ENCODE measurements around the gene C22orf31. TPM values are rescaled to one million over a fixed set of nuclear protein-coding genes. Genes with fewer than 3 reads are reported as not detected.

The C22orf31 gene
- total RNA-seq, 1 donor, result not detected

DNA sequence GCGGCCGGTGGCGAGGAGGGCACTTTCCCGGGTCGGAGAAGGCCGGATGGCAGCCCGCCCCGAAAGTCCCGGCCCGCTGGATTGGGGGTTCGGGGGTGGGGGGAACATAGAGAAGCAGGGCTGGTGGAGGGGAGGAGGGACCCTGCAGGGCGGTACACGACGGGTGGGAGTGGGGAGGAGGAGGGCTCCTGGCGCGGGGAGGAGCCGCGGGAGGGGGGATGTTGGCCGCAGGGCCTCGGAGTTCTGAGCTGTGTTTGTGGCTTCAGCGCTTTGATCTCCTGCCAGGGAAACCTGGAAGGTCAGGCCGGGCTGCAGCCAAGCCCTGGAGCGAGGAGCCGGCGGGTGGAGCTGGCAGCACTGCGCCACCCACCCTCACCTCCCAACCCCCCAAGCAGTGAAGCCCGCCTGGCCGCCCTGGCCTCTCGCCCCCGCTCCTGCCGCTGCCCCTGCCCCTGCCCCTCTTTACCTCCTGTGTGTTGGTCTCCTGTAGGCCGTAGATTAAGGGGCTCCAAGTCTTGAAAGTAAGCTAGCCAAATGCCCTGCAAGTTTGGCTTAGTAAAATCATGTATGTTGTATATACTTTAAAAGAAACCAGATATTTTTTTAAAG, 30.9 kb downstream of the C22orf31 start:
- Histone ChIP-seq H3K4me1 (ENCODE audit: insufficient read depth, low read length) (peaks cover 8% of the 10 kb centered on the region), H3K4me3 (ENCODE audit: low read length) (no peak overlapping the region), H3K27me3 (ENCODE audit: insufficient read depth, low read length) (peaks cover 38% of the 10 kb centered on the region), H3K9me3 (ENCODE audit: low read depth, low read length) (no peaks in the 10 kb centered on the region)

- Histone ChIP-seq H3K9me3 (ENCODE audit: low read depth, low read length) (no peaks in the 10 kb centered on the region), H3K4me1 (ENCODE audit: insufficient read depth, low read length) (peaks cover 8% of the 10 kb centered on the region), H3K4me3 (ENCODE audit: low read length) (no peak overlapping the region), H3K27me3 (ENCODE audit: insufficient read depth, low read length) (peaks cover 38% of the 10 kb centered on the region)
These were observed 31.5 kb downstream of the C22orf31 start for GRCh38 chr22:29030016-29030617.

GRCh38 chr22:29029202-29030000, 32.2 kb downstream of the C22orf31 start:
- Histone ChIP-seq H3K9me3 (ENCODE audit: low read depth, low read length) (no peaks in the 10 kb centered on the region), H3K4me1 (ENCODE audit: insufficient read depth, low read length) (peaks cover 8% of the 10 kb centered on the region), H3K27me3 (ENCODE audit: insufficient read depth, low read length) (peaks cover 38% of the 10 kb centered on the region), H3K4me3 (ENCODE audit: low read length) (no peak overlapping the region)

DNA sequence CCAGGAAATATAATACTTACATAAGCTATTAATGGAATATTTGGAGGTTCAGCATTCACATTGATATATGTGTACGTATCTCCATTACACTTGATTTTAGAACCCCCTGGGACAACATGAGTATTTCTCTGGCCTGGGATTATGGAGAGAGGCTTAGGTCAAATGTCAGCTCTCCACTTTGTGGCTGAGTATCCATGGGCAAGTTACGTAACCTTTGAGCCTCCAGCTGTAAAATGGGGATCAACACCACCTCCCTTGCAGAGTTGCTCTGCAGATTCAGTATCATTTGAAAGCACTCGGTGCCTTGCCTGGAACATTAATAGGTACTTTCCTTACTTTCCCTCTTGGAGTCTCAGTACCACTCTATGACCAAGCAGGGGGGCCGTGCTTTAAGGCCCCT, 33.2 kb downstream of the C22orf31 start:
- Histone ChIP-seq H3K9me3 (ENCODE audit: low read depth, low read length) (no peaks in the 10 kb centered on the region), H3K4me3 (ENCODE audit: low read length) (no peak overlapping the region), H3K4me1 (ENCODE audit: insufficient read depth, low read length) (peaks cover 8% of the 10 kb centered on the region), H3K27me3 (ENCODE audit: insufficient read depth, low read length) (peaks cover 39% of the 10 kb centered on the region)

DNA sequence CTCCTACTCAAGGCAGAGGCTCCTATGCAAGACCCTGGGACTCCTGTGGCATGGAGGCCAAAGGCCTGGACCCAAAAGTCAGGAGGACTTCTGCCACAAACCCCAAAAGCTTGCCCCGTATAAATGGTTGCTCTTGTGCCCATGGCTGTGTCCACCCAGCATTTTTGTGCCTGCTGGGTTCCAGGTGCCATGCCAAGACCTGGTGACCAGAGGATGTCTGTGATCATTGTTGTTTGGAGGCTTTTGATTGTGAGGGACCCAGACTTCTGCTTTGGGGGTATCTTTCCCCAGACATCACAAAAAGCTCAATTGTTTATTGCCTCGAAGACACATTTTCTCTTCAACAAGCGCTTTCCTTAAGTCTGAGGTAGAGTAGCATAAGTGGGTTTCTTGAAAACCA, 35.1 kb downstream of the C22orf31 start:
- Histone ChIP-seq H3K4me1 (ENCODE audit: insufficient read depth, low read length) (peaks cover 8% of the 10 kb centered on the region), H3K4me3 (ENCODE audit: low read length) (no peak overlapping the region), H3K27me3 (ENCODE audit: insufficient read depth, low read length) (peaks cover 37% of the 10 kb centered on the region), H3K9me3 (ENCODE audit: low read depth, low read length) (no peaks in the 10 kb centered on the region)

DNA sequence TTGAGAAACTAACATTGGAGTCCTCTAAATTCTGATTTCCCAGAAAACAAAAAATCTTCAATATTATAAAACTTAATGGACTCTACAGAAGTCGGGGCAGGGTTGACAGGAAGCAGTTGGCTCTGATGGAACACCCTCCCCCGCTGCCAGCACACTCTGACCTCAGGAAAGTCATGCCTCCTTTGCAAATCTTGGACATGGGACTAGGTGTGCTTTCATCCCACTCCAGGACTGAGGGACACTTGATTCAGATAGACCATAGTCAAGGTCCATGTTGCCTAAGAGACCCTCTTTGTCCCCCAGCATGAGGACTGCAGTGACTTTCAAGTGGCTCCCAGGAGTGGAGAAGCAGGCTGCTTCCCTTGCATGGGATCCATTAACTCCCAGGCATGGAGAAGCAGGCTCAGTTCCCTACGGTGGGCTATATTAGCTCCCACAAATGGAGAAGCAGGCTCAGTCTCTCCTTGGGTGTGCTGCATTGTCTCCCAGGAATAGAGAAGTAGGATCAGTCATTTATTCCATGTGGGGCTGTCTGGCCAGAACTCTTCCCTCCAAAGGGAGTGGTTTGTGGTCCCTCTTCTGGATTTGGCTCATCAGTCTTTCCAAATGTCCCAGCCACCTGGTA, 38.3 kb downstream of the C22orf31 start:
- H3K4me3 ChIP-seq (ENCODE audit: low read length), result no peak overlapping the region
- H3K9me3 ChIP-seq (ENCODE audit: low read depth, low read length), result no peaks in the 10 kb centered on the region
- H3K27me3 ChIP-seq (ENCODE audit: insufficient read depth, low read length), result peaks cover 11% of the 10 kb centered on the region
- no peaks in the 10 kb centered on the region for H3K4me1 ChIP-seq (ENCODE audit: insufficient read depth, low read length)

- Histone ChIP-seq H3K9me3 (ENCODE audit: low read depth, low read length) (no peaks in the 10 kb centered on the region), H3K27me3 (ENCODE audit: insufficient read depth, low read length) (peaks cover 8% of the 10 kb centered on the region), H3K4me1 (ENCODE audit: insufficient read depth, low read length) (no peaks in the 10 kb centered on the region), H3K4me3 (ENCODE audit: low read length) (no peak overlapping the region)
These were observed 39.4 kb downstream of the C22orf31 start for GRCh38 chr22:29022101-29022817.

- Histone ChIP-seq H3K9me3 (ENCODE audit: low read depth, low read length) (no peaks in the 10 kb centered on the region), H3K27me3 (ENCODE audit: insufficient read depth, low read length) (peaks cover 8% of the 10 kb centered on the region), H3K4me1 (ENCODE audit: insufficient read depth, low read length) (peaks cover 3% of the 10 kb centered on the region), H3K4me3 (ENCODE audit: low read length) (no peak overlapping the region)
These were observed 43.1 kb downstream of the C22orf31 start for GRCh38 chr22:29018293-29019189.

- Histone ChIP-seq H3K4me3 (ENCODE audit: low read length) (no peak overlapping the region), H3K9me3 (ENCODE audit: low read depth, low read length) (no peaks in the 10 kb centered on the region)
These were observed 45.3 kb downstream of the C22orf31 start for GRCh38 chr22:29016067-29016938.

DNA sequence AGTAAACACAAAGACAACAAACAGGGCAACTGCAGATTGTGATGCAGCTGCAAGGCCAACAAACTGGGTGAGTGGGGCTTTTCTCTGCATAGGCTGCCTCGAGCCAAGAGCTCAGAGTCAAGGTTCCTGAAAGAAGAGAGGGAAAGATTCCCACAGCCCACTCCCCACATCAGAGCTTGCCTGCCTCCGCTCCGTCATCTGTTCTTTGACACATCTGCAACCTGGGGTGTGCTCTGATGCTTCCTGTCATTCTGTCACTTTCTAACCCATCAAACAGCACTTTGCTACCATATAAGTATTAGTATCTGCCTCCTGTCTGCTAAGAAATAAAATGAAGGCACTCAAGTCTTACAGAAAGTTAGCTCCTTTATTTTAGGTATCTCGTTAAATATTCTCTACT, 46.9 kb downstream of the C22orf31 start:
- Histone ChIP-seq H3K27me3 (ENCODE audit: insufficient read depth, low read length) (peaks cover 4% of the 10 kb centered on the region), H3K4me1 (ENCODE audit: insufficient read depth, low read length) (peaks cover 3% of the 10 kb centered on the region), H3K4me3 (ENCODE audit: low read length) (no peak overlapping the region), H3K9me3 (ENCODE audit: low read depth, low read length) (no peaks in the 10 kb centered on the region)

More at GRCh38 chr22:29016067-29016938, 45.3 kb downstream of the C22orf31 start:
- Histone ChIP-seq H3K4me1 (ENCODE audit: insufficient read depth, low read length) (peaks cover 3% of the 10 kb centered on the region), H3K27me3 (ENCODE audit: insufficient read depth, low read length) (peaks cover 4% of the 10 kb centered on the region)

DNA sequence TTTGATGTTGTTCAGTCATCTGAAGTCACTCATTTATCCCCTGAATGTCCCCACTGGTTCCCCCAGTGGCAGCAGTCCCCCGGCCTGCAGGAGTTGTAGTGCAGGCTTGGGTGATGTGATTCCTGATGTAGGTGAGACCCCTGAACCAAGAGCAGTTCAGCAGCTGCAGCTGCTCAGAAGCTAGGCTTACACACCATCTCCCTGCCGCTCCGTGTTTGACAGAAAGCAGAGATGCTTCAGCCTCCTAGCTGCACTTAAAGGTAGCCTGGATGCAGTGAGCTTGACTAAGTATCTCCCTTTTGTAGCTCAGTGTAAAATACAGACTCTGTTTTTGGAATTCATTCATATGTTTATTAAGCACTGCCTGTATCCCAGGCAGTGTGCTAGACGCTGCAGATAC, 47.3 kb downstream of the C22orf31 start:
- Histone ChIP-seq H3K9me3 (ENCODE audit: low read depth, low read length) (no peaks in the 10 kb centered on the region), H3K27me3 (ENCODE audit: insufficient read depth, low read length) (peaks cover 4% of the 10 kb centered on the region), H3K4me1 (ENCODE audit: insufficient read depth, low read length) (peaks cover 3% of the 10 kb centered on the region), H3K4me3 (ENCODE audit: low read length) (no peak overlapping the region)

DNA sequence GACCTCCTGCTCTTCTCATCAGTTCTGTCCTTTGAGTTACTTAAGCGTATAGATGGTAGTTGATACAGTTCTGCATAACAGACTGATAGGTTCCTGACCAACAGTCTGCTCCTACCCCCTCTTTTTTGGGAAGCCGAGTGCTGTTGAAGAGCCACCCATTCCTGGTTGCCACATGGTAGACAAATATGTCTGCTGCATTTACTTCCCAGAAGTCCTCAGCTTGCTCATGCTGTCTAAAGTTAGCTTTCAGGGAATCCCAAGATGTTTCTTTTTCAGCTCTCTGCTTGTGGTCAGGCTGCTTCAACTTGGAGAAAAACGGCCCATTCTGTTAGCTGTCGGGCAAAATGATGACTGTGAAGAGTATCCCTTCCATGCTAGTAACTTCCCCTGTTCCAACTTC, 48.7 kb downstream of the C22orf31 start:
- Histone ChIP-seq H3K27me3 (ENCODE audit: insufficient read depth, low read length) (no peaks in the 10 kb centered on the region), H3K9me3 (ENCODE audit: low read depth, low read length) (no peaks in the 10 kb centered on the region), H3K4me1 (ENCODE audit: insufficient read depth, low read length) (peaks cover 3% of the 10 kb centered on the region), H3K4me3 (ENCODE audit: low read length) (no peak overlapping the region)

DNA sequence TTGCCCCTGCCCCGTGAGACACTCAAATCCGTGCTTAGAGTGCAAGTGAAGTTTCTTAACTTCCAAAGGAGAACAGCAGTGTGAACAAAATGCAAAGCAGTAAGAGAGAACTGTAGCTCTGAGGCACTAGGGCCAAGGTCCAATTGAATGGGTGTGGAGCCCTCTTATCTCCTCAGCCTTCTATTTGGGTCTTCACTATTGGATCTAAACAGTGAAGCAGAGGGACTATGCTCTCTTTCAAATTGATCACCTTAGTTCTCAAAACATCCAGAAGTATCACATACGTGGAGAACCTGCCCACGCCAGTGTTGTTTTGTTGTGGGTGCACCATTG, 49.6 kb downstream of the C22orf31 start:
- Histone ChIP-seq H3K4me3 (ENCODE audit: low read length) (no peak overlapping the region), H3K27me3 (ENCODE audit: insufficient read depth, low read length) (no peaks in the 10 kb centered on the region), H3K4me1 (ENCODE audit: insufficient read depth, low read length) (peaks cover 3% of the 10 kb centered on the region), H3K9me3 (ENCODE audit: low read depth, low read length) (no peaks in the 10 kb centered on the region)

Data from mononuclear cell (primary cell).